ENCODE data around the gene HELZ. TPM values are rescaled to one million over a fixed set of nuclear protein-coding genes. Genes with fewer than 3 reads are reported as not detected.

HELZ gene
- total and polyA plus RNA-seq, 2 experiments from 2014 or later = 23.9 to 25.4 TPM

DNA sequence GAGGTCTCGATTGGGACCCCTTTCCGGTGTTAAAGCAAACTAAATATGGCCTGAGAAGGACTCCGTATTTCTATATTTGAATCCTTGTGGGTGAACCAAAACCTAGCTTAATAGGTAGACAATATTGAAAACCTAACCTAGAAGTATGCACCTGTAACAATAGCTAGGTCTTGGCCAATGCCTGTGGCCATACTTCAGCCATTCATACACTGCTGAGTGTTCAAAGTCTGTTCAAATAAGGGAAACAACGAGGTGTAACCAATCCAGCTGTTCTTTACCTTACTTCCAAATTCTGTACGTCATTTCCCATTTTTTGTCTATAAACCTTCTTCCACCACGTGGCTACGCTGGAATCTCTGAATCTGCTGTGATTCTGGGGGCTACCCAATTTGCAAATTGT is 34.1 kb upstream of the HELZ start:
- no peaks in the 10 kb centered on the region for H3K9me2 ChIP-seq (ENCODE audit: insufficient read depth)
- no peaks in the 10 kb centered on the region for H3F3A ChIP-seq (ENCODE audit: insufficient read depth)
- no peaks in the 10 kb centered on the region for H3K79me2 ChIP-seq (ENCODE audit: insufficient read depth)
- H3K4me3 ChIP-seq = no peak overlapping the region
- no peak overlapping the region for H3K9ac ChIP-seq
- WGBS, 2 experiments (ENCODE audit: low coverage in 1 of 2, low lambda C conversion rate in 2 of 2, missing lambda C conversion rate in 2 of 2) = 70 to 72% methylated on average over 7 of the region's 7 CpGs
- H3K27ac ChIP-seq = no peak overlapping the region
- H3K36me3 ChIP-seq (ENCODE audit: low read depth) = no peaks in the 10 kb centered on the region
- in situ Hi-C loops (cut with MboI) = no loop called here
- TF ChIP-seq EZH2 (IDR thresholded peaks at IDR 0.05; ENCODE audit: insufficient read depth, poor library complexity, severe bottlenecking) = no peak
- TF ChIP-seq EZH2phosphoT487 (IDR thresholded peaks at IDR 0.05; ENCODE audit: insufficient read depth, low read depth) = no peak
- H3K4me1 ChIP-seq (ENCODE audit: insufficient read depth) = 0 out of 2 replicates have a peak, but pooled peaks cover 3% of the 10 kb centered on the region
- no peaks in the 10 kb centered on the region for H4K20me1 ChIP-seq (ENCODE audit: insufficient read depth)
- no peaks in the 10 kb centered on the region for H3K27me3 ChIP-seq (replicated peaks; ENCODE audit: insufficient read depth)
- H3K9me3 ChIP-seq (ENCODE audit: low read depth) = no peaks in the 10 kb centered on the region
- no peak for DNase-seq
- H2AFZ ChIP-seq = no peak overlapping the region
- no peak overlapping the region for H3K4me2 ChIP-seq (ENCODE audit: unreplicated experiment)

DNA sequence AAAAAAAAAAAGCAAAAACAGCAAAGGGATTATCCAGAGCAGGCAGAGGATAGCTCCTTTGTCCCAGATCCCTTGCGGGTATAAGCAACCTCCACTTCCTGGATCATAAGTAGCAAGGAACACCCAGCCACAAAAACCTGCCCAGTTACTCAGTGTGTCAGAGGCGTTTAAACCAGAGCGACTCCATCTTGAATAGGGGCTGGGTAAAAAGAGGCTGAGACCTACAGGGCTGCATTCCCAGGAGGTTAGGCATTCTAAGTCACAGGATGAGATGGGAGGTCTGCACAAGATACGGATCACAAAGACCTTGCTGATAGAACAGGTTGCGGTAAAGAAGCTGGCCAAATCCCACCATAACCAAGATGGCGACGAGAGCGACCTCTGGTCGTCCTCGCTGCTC is 33.4 kb upstream of the HELZ start:
- Histone ChIP-seq H3K9me2 (ENCODE audit: insufficient read depth) (no peaks in the 10 kb centered on the region), H3K79me2 (ENCODE audit: insufficient read depth) (no peaks in the 10 kb centered on the region), H3K27me3 (replicated peaks; ENCODE audit: insufficient read depth) (no peaks in the 10 kb centered on the region), H3K27ac (no peak overlapping the region), H2AFZ (no peak overlapping the region), H4K20me1 (ENCODE audit: insufficient read depth) (no peaks in the 10 kb centered on the region), H3K4me2 (ENCODE audit: unreplicated experiment) (no peak overlapping the region), H3F3A (ENCODE audit: insufficient read depth) (no peaks in the 10 kb centered on the region), H3K4me3 (no peak overlapping the region), H3K4me1 (ENCODE audit: insufficient read depth) (0 out of 2 replicates have a peak, but pooled peaks cover 3% of the 10 kb centered on the region), H3K36me3 (ENCODE audit: low read depth) (no peaks in the 10 kb centered on the region), H3K9me3 (ENCODE audit: low read depth) (no peaks in the 10 kb centered on the region), H3K9ac (no peak overlapping the region)
- in situ Hi-C loops (cut with MboI) = no loop called here
- 84 to 89% methylated on average over 10 of the region's 10 CpGs for WGBS, 2 experiments (ENCODE audit: low coverage in 1 of 2, low lambda C conversion rate in 2 of 2, missing lambda C conversion rate in 2 of 2)
- DNase-seq = no peak
- TF ChIP-seq EZH2 (IDR thresholded peaks at IDR 0.05; ENCODE audit: insufficient read depth, poor library complexity, severe bottlenecking) (no peak), EZH2phosphoT487 (IDR thresholded peaks at IDR 0.05; ENCODE audit: insufficient read depth, low read depth) (no peak)

DNA sequence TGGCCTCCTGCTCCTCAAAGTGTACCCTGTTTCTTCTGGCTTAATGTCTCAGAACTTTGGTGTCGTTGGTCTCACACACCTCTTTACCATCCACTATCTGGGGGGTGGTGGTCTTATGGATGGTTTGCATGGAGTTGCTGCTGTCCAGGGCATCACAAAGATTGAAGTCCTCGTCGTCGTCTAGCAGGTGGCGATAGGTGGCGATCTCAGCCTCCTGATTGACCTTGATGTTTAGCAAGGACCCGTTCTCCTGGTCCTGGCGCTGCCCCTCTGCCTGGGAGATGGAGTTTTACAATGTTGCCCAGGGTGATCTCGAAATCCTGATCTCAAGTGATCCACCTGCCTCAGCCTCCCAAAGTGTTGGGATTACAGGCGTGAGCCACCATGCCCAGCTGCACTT is 31.1 kb upstream of the HELZ start:
- Histone ChIP-seq H3K4me2 (ENCODE audit: unreplicated experiment) (no peak overlapping the region), H3F3A (ENCODE audit: insufficient read depth) (no peaks in the 10 kb centered on the region), H3K27me3 (replicated peaks; ENCODE audit: insufficient read depth) (no peaks in the 10 kb centered on the region), H3K9ac (no peak overlapping the region), H4K20me1 (ENCODE audit: insufficient read depth) (no peaks in the 10 kb centered on the region), H3K4me1 (ENCODE audit: insufficient read depth) (no peaks in the 10 kb centered on the region), H3K79me2 (ENCODE audit: insufficient read depth) (no peaks in the 10 kb centered on the region), H3K9me3 (ENCODE audit: low read depth) (no peaks in the 10 kb centered on the region), H3K4me3 (no peak overlapping the region), H3K9me2 (ENCODE audit: insufficient read depth) (no peaks in the 10 kb centered on the region), H2AFZ (no peak overlapping the region), H3K36me3 (ENCODE audit: low read depth) (no peaks in the 10 kb centered on the region), H3K27ac (no peak overlapping the region)
- in situ Hi-C loops (cut with MboI) = no loop called here
- TF ChIP-seq EZH2 (IDR thresholded peaks at IDR 0.05; ENCODE audit: insufficient read depth, poor library complexity, severe bottlenecking) = no peak
- no peak for TF ChIP-seq EZH2phosphoT487 (IDR thresholded peaks at IDR 0.05; ENCODE audit: insufficient read depth, low read depth)
- WGBS, 2 experiments (ENCODE audit: low coverage in 1 of 2, low lambda C conversion rate in 2 of 2, missing lambda C conversion rate in 2 of 2) = 33 to 39% methylated on average over 10 of the region's 10 CpGs
- no peak for DNase-seq

DNA sequence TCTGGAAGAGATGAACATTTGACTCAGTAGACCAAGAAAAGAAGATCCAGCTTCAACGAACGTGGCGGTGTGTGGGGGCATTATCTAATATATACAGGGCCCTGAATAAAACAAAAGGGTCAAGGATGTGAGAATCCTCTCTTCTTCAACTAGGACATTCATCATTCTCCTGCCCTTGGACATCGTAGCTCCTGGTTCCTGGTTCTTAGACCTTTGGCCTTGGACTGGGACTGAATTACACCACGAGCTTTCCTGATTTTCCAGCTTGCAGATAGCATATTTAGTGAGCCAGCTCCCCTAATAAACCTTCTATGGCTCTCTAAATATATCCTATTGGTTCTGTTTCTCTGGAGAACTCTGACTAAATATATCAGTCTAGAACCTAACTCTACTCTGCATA is 29.5 kb upstream of the HELZ start:
- no peaks in the 10 kb centered on the region for H3K79me2 ChIP-seq (ENCODE audit: insufficient read depth)
- H3F3A ChIP-seq (ENCODE audit: insufficient read depth) = no peaks in the 10 kb centered on the region
- no peak for TF ChIP-seq EZH2 (IDR thresholded peaks at IDR 0.05; ENCODE audit: insufficient read depth, poor library complexity, severe bottlenecking)
- no peak for TF ChIP-seq EZH2phosphoT487 (IDR thresholded peaks at IDR 0.05; ENCODE audit: insufficient read depth, low read depth)
- H3K27me3 ChIP-seq (replicated peaks; ENCODE audit: insufficient read depth) = no peaks in the 10 kb centered on the region
- H3K4me2 ChIP-seq (ENCODE audit: unreplicated experiment) = no peak overlapping the region
- no peaks in the 10 kb centered on the region for H4K20me1 ChIP-seq (ENCODE audit: insufficient read depth)
- no peaks in the 10 kb centered on the region for H3K9me2 ChIP-seq (ENCODE audit: insufficient read depth)
- H3K9ac ChIP-seq = no peak overlapping the region
- no peak overlapping the region for H3K4me3 ChIP-seq
- H3K4me1 ChIP-seq (ENCODE audit: insufficient read depth) = no peaks in the 10 kb centered on the region
- H3K9me3 ChIP-seq (ENCODE audit: low read depth) = no peaks in the 10 kb centered on the region
- no peaks in the 10 kb centered on the region for H3K36me3 ChIP-seq (ENCODE audit: low read depth)
- WGBS, 2 experiments (ENCODE audit: low coverage in 1 of 2, low lambda C conversion rate in 2 of 2, missing lambda C conversion rate in 2 of 2) = 79 to 82% methylated on average over 5 of the region's 5 CpGs
- no peak for DNase-seq
- H3K27ac ChIP-seq = no peak overlapping the region
- in situ Hi-C loops (cut with MboI) = no loop called here
- no peak overlapping the region for H2AFZ ChIP-seq

DNA sequence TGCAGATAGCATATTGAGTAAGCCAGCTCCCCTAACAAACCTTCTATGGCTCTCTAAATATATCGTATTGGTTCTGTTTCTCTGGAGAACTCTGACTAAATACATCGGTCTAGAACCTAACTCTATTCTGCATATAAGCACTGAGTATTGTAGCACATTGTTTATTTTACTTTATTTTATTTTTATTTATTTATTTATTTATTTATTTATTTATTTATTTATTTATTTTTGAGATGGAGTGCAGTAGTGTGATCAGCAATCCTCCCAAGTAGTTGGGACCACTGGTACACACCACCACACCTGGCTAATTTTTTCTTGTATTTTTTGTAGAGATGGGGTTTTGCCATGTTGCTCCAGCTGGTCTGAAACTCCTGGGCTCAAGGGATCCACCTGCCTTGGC is 28.9 kb upstream of the HELZ start:
- H3K9me3 ChIP-seq (ENCODE audit: low read depth) = no peaks in the 10 kb centered on the region
- H3F3A ChIP-seq (ENCODE audit: insufficient read depth) = no peaks in the 10 kb centered on the region
- in situ Hi-C loops (cut with MboI) = no loop called here

More for the DNA sequence above, 28.9 kb upstream of the HELZ start:
- no peaks in the 10 kb centered on the region for H3K4me1 ChIP-seq (ENCODE audit: insufficient read depth)
- H3K9ac ChIP-seq = no peak overlapping the region
- no peak overlapping the region for H3K27ac ChIP-seq
- TF ChIP-seq EZH2phosphoT487 (IDR thresholded peaks at IDR 0.05; ENCODE audit: insufficient read depth, low read depth) (no peak), EZH2 (IDR thresholded peaks at IDR 0.05; ENCODE audit: insufficient read depth, poor library complexity, severe bottlenecking) (no peak)
- H3K36me3 ChIP-seq (ENCODE audit: low read depth) = no peaks in the 10 kb centered on the region
- H3K79me2 ChIP-seq (ENCODE audit: insufficient read depth) = no peaks in the 10 kb centered on the region
- H3K4me2 ChIP-seq (ENCODE audit: unreplicated experiment) = no peak overlapping the region
- H4K20me1 ChIP-seq (ENCODE audit: insufficient read depth) = no peaks in the 10 kb centered on the region
- H3K4me3 ChIP-seq = no peak overlapping the region
- no peak overlapping the region for H2AFZ ChIP-seq
- no peaks in the 10 kb centered on the region for H3K9me2 ChIP-seq (ENCODE audit: insufficient read depth)
- no peak for DNase-seq
- WGBS, 2 experiments (ENCODE audit: low coverage in 1 of 2, low lambda C conversion rate in 2 of 2, missing lambda C conversion rate in 2 of 2) = 90 to 93% methylated on average over 2 of the region's 2 CpGs
- H3K27me3 ChIP-seq (replicated peaks; ENCODE audit: insufficient read depth) = no peaks in the 10 kb centered on the region
